Measurements from ENCODE around the gene MARK4. TPM values are rescaled to one million over a fixed set of nuclear protein-coding genes. Genes with fewer than 3 reads are reported as not detected.

MARK4 gene
- total RNA-seq, 1 experiment from 2014 or later = 49.4 TPM

- Histone ChIP-seq H3K4me2 (no peak overlapping the region), H3K79me2 (ENCODE audit: low read depth) (no peaks in the 10 kb centered on the region), H3F3A (ENCODE audit: insufficient read depth, low read depth) (no peaks in the 10 kb centered on the region), H2AFZ (no peak overlapping the region), H3K4me1 (replicated peaks; ENCODE audit: insufficient read depth) (no peaks in the 10 kb centered on the region), H3K36me3 (ENCODE audit: low read depth) (no peaks in the 10 kb centered on the region), H3K27me3 (ENCODE audit: insufficient read depth, low read depth) (peaks cover 36% of the 10 kb centered on the region), H3K27ac (no peak overlapping the region), H3K4me3 (no peak overlapping the region), H3K9me3 (ENCODE audit: insufficient read depth, low read depth) (no peaks in the 10 kb centered on the region), H3K9me2 (ENCODE audit: insufficient read depth) (no peaks in the 10 kb centered on the region), H4K20me1 (ENCODE audit: insufficient read depth) (no peaks in the 10 kb centered on the region)
- intact Hi-C loops (cut with micrococcal nuclease; ENCODE audit: unreplicated experiment) = no loop called here
- CTCF ChIA-PET = no interaction called here
- DNase-seq = no peak
- BruUV-seq (replicated peaks) = no TSS peak
- TF ChIP-seq CTCF (conservative IDR thresholded peaks at IDR 0.05) (no peak), EZH2 (IDR thresholded peaks at IDR 0.05; ENCODE audit: low read depth) (no peak)
- POLR2A ChIA-PET (ENCODE audit: unreplicated experiment) = no interaction called here
These were observed 12.5 kb upstream of the MARK4 start for GRCh38 chr19:45238556-45238955.

- Histone ChIP-seq H3K4me2 (no peak overlapping the region), H3K4me1 (replicated peaks; ENCODE audit: insufficient read depth) (no peaks in the 10 kb centered on the region), H3K36me3 (ENCODE audit: low read depth) (no peaks in the 10 kb centered on the region), H3K79me2 (ENCODE audit: low read depth) (no peaks in the 10 kb centered on the region), H3K27ac (no peak overlapping the region), H3K27me3 (ENCODE audit: insufficient read depth, low read depth) (peaks cover 9% of the 10 kb centered on the region), H4K20me1 (ENCODE audit: insufficient read depth) (no peaks in the 10 kb centered on the region), H3K9me2 (ENCODE audit: insufficient read depth) (no peaks in the 10 kb centered on the region), H3K9me3 (ENCODE audit: insufficient read depth, low read depth) (no peaks in the 10 kb centered on the region), H3K4me3 (no peak overlapping the region), H3F3A (ENCODE audit: insufficient read depth, low read depth) (0 out of 2 replicates have a peak, but pooled peaks cover 5% of the 10 kb centered on the region), H2AFZ (no peak overlapping the region)
- no peak for DNase-seq
- intact Hi-C loops (cut with micrococcal nuclease; ENCODE audit: unreplicated experiment) = loop anchor here (10.0 kb wide), 1 partner anchor 148 kb away; the partner anchor contains the start of gene PPP1R37
- BruUV-seq (replicated peaks) = no TSS peak
- TF ChIP-seq CTCF (conservative IDR thresholded peaks at IDR 0.05) = no peak
- no peak for TF ChIP-seq EZH2 (IDR thresholded peaks at IDR 0.05; ENCODE audit: low read depth)
- POLR2A ChIA-PET (ENCODE audit: unreplicated experiment) = interaction anchor here (0.7 kb wide), 1 partner anchor 40 kb away, joined by 6 read pairs; no protein-coding TSS in a partner anchor
- CTCF ChIA-PET = interaction anchor here (0.7 kb wide), 1 partner anchor 603 kb away, joined by 4 read pairs; no protein-coding TSS in a partner anchor
These were observed 7.8 kb upstream of the MARK4 start for GRCh38 chr19:45243144-45243732.

GRCh38 chr19:45244133-45244794, 6.8 kb upstream of the MARK4 start:
- Histone ChIP-seq H2AFZ (no peak overlapping the region), H3K9me3 (ENCODE audit: insufficient read depth, low read depth) (no peaks in the 10 kb centered on the region), H3K9me2 (ENCODE audit: insufficient read depth) (no peaks in the 10 kb centered on the region), H3K4me3 (no peak overlapping the region), H3F3A (ENCODE audit: insufficient read depth, low read depth) (peaks cover 10% of the 10 kb centered on the region; the same call in 1 of the 2 replicates), H3K4me2 (no peak overlapping the region), H3K4me1 (replicated peaks; ENCODE audit: insufficient read depth) (no peaks in the 10 kb centered on the region), H3K27me3 (ENCODE audit: insufficient read depth, low read depth) (peaks cover 6% of the 10 kb centered on the region; the same call in 1 of the 2 replicates), H3K27ac (no peak overlapping the region), H4K20me1 (ENCODE audit: insufficient read depth) (no peaks in the 10 kb centered on the region), H3K36me3 (ENCODE audit: low read depth) (no peaks in the 10 kb centered on the region), H3K79me2 (ENCODE audit: low read depth) (no peaks in the 10 kb centered on the region)
- DNase-seq = no peak
- TF ChIP-seq EZH2 (IDR thresholded peaks at IDR 0.05; ENCODE audit: low read depth) (no peak), CTCF (conservative IDR thresholded peaks at IDR 0.05) (no peak)
- CTCF ChIA-PET = no interaction called here
- intact Hi-C loops (cut with micrococcal nuclease; ENCODE audit: unreplicated experiment) = loop anchor here (10.0 kb wide), 1 partner anchor 149 kb away; the partner anchor contains the start of gene PPP1R37
- POLR2A ChIA-PET (ENCODE audit: unreplicated experiment) = no interaction called here
- BruUV-seq (replicated peaks) = no TSS peak
